HuH-7 (cell line): ENCODE data around the gene APCDD1L.
"Not testable (repeated sequence)": the region's sequence is repeated elsewhere in the genome, so short reads cannot be mapped to it uniquely, and the experiment has no call there.

Experiments used
- DNase-seq: peaks from one replicate; pipeline ENCODE4 v3.0.0; 2011; ENCODE audit warnings: low spot score

APCDD1L gene

GRCh38 chr20:58414786-58415185 is 100.4 kb downstream of the APCDD1L start:
- not testable (repeated sequence) for DNase-seq

- not testable (repeated sequence) for DNase-seq
Measured at GRCh38 chr20:58414216-58414615, 101.0 kb downstream of the APCDD1L start.
